HL-60 (cell line): Measurements from ENCODE around the gene NLRX1.

Source experiments
- GABPA ChIP-seq: IDR thresholded peaks from 2 replicates; pipeline ENCODE4 v1.6.1; 2012; ENCODE audit warnings: low read depth
- POLR2AphosphoS5 ChIP-seq: IDR thresholded peaks from 2 replicates; pipeline ENCODE4 v1.6.1; 2012; ENCODE audit warnings: low read depth
- REST ChIP-seq: IDR thresholded peaks from 2 replicates; pipeline ENCODE4 v1.6.1; 2012; ENCODE audit warnings: low read depth; ENCODE audit not compliant: insufficient replicate concordance
- SPI1 ChIP-seq: IDR thresholded peaks from 2 replicates; pipeline ENCODE4 v1.6.1; 2012; ENCODE audit warnings: low read depth, mild to moderate bottlenecking, borderline replicate concordance
- TF ChIP-seq, protein P1 (sequence below): IDR thresholded peaks from one replicate; pipeline ENCODE4 v1.5.1; 2011; ENCODE audit warnings: low read length, control low read depth, inconsistent platforms; ENCODE audit not compliant: insufficient read depth

- TF ChIP-seq, protein P1, sequence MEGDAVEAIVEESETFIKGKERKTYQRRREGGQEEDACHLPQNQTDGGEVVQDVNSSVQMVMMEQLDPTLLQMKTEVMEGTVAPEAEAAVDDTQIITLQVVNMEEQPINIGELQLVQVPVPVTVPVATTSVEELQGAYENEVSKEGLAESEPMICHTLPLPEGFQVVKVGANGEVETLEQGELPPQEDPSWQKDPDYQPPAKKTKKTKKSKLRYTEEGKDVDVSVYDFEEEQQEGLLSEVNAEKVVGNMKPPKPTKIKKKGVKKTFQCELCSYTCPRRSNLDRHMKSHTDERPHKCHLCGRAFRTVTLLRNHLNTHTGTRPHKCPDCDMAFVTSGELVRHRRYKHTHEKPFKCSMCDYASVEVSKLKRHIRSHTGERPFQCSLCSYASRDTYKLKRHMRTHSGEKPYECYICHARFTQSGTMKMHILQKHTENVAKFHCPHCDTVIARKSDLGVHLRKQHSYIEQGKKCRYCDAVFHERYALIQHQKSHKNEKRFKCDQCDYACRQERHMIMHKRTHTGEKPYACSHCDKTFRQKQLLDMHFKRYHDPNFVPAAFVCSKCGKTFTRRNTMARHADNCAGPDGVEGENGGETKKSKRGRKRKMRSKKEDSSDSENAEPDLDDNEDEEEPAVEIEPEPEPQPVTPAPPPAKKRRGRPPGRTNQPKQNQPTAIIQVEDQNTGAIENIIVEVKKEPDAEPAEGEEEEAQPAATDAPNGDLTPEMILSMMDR = no peak
- TF ChIP-seq POLR2AphosphoS5 (no peak), REST (no peak), SPI1 (no peak), GABPA (no peak)
Measured at GRCh38 chr11:119194811-119195440, 26.4 kb downstream of the NLRX1 start.
